ENCODE results near the gene CLEC11A. TPM values are rescaled to one million over a fixed set of nuclear protein-coding genes. Genes with fewer than 3 reads are reported as not detected.

CLEC11A gene
- total RNA-seq, 1 experiment from 2014 or later: not detected

DNA sequence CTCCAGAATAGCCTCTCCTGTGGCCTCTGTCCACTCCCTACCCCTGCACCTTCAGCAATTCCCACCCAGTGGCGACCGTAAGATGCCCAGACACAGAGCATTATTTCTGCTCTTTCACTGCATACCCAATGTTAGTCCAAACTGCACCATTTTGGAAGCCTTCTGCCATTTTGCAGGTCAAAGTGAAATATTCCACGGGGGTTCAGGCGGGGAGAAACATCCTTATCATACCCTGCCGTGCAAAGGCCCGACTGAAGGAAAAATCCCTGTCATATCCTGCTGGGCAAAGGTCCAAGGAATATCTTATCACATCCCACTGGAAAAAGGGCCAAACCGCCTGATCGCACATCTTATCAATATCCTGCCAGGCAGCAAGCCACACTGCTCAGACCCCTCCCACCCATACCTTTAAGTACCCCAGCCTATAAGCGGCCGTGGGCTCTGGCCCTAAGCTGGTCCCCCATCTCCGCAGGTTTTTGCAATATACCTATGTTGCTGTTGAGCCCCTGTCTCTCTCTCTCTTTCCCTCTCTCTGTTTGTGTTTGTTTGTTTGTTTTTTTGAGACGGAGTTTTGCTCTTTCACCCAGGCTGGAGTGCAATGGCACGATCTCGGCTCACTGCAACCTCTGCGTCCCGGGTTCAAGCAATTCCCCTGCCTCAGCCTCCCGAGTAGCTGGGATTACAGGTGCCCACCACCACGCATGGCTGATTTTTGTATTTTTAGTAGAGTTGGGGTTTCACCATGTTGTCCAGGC, 18.2 kb downstream of the CLEC11A start:
- ChIA-PET POLR2A (no interaction called here), CTCF (no interaction called here)
- no peaks in the 10 kb centered on the region for H3K4me1 ChIP-seq (ENCODE audit: control insufficient read depth, insufficient read depth, low read length)
- ATAC-seq: no peak
- H3K9me3 ChIP-seq (ENCODE audit: control insufficient read depth, insufficient read depth, low read depth, low read length): no peaks in the 10 kb centered on the region
- H3K27me3 ChIP-seq (ENCODE audit: control insufficient read depth, insufficient read depth, low read length): peaks cover 2% of the 10 kb centered on the region; the same call in 1 of the 2 replicates
- BruUV-seq (replicated peaks): no TSS peak
- no peak overlapping the region for H3K27ac ChIP-seq (ENCODE audit: low read length)
- no peak overlapping the region for H3K4me3 ChIP-seq (ENCODE audit: low read depth in 2 of 2, low read length in 2 of 2)
- in situ Hi-C loops (cut with HindIII; ENCODE audit: low pct_unique_long_range_greater_than_20kb, low sequenced_read_pairs): no loop called here
- no peaks in the 10 kb centered on the region for H3K36me3 ChIP-seq (ENCODE audit: control insufficient read depth, insufficient read depth, low read length)
- DNase-seq (ENCODE audit: low read depth, low spot score): no peak
- TF ChIP-seq, protein P1, sequence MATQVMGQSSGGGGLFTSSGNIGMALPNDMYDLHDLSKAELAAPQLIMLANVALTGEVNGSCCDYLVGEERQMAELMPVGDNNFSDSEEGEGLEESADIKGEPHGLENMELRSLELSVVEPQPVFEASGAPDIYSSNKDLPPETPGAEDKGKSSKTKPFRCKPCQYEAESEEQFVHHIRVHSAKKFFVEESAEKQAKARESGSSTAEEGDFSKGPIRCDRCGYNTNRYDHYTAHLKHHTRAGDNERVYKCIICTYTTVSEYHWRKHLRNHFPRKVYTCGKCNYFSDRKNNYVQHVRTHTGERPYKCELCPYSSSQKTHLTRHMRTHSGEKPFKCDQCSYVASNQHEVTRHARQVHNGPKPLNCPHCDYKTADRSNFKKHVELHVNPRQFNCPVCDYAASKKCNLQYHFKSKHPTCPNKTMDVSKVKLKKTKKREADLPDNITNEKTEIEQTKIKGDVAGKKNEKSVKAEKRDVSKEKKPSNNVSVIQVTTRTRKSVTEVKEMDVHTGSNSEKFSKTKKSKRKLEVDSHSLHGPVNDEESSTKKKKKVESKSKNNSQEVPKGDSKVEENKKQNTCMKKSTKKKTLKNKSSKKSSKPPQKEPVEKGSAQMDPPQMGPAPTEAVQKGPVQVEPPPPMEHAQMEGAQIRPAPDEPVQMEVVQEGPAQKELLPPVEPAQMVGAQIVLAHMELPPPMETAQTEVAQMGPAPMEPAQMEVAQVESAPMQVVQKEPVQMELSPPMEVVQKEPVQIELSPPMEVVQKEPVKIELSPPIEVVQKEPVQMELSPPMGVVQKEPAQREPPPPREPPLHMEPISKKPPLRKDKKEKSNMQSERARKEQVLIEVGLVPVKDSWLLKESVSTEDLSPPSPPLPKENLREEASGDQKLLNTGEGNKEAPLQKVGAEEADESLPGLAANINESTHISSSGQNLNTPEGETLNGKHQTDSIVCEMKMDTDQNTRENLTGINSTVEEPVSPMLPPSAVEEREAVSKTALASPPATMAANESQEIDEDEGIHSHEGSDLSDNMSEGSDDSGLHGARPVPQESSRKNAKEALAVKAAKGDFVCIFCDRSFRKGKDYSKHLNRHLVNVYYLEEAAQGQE (IDR thresholded peaks at IDR 0.05; ENCODE audit: insufficient read depth in 1 of 2, low read depth in 2 of 2, low read length in 1 of 2): no peak
- TF ChIP-seq TCF7L2 (IDR thresholded peaks at IDR 0.05; ENCODE audit: low read depth, low read length): no peak
- TF ChIP-seq, protein P2, sequence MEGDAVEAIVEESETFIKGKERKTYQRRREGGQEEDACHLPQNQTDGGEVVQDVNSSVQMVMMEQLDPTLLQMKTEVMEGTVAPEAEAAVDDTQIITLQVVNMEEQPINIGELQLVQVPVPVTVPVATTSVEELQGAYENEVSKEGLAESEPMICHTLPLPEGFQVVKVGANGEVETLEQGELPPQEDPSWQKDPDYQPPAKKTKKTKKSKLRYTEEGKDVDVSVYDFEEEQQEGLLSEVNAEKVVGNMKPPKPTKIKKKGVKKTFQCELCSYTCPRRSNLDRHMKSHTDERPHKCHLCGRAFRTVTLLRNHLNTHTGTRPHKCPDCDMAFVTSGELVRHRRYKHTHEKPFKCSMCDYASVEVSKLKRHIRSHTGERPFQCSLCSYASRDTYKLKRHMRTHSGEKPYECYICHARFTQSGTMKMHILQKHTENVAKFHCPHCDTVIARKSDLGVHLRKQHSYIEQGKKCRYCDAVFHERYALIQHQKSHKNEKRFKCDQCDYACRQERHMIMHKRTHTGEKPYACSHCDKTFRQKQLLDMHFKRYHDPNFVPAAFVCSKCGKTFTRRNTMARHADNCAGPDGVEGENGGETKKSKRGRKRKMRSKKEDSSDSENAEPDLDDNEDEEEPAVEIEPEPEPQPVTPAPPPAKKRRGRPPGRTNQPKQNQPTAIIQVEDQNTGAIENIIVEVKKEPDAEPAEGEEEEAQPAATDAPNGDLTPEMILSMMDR (IDR thresholded peaks at IDR 0.05): no peak
- TF ChIP-seq SIN3A (IDR thresholded peaks at IDR 0.05; ENCODE audit: borderline replicate concordance, insufficient read depth, low read depth, low read length): no peak
- TF ChIP-seq POLR2AphosphoS5 (IDR thresholded peaks at IDR 0.05; ENCODE audit: low read depth, low read length): no peak
- intact Hi-C loops (cut with micrococcal nuclease; ENCODE audit: unreplicated experiment): no loop called here

DNA sequence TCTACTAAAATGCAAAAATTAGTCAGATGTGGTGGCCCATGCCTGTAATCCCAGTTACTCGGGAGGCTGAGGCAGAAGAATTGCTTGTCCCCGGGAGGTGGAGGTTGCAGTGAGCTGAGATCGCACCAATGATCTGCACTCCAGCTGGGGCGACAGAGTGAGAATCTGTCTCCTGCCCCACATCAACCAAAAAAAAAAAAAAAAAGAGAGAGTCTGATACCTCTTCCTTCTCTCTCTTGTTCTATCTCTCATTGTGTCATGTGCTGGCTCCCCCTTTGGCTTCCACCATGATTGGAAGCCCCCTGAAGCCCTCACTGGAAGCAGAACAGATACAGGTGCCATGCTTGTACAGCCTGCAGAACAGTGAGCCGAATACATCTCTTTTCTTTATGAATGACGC, 20.4 kb downstream of the CLEC11A start:
- TF ChIP-seq POLR2AphosphoS5 (IDR thresholded peaks at IDR 0.05; ENCODE audit: low read depth, low read length) (no peak), TCF7L2 (IDR thresholded peaks at IDR 0.05; ENCODE audit: low read depth, low read length) (no peak), SIN3A (IDR thresholded peaks at IDR 0.05; ENCODE audit: borderline replicate concordance, insufficient read depth, low read depth, low read length) (no peak)
- TF ChIP-seq, protein P1 (IDR thresholded peaks at IDR 0.05; ENCODE audit: insufficient read depth in 1 of 2, low read depth in 2 of 2, low read length in 1 of 2): no peak
- TF ChIP-seq, protein P2 (IDR thresholded peaks at IDR 0.05): no peak
- Histone ChIP-seq H3K9me3 (ENCODE audit: control insufficient read depth, insufficient read depth, low read depth, low read length) (no peaks in the 10 kb centered on the region), H3K4me1 (ENCODE audit: control insufficient read depth, insufficient read depth, low read length) (no peaks in the 10 kb centered on the region), H3K27me3 (ENCODE audit: control insufficient read depth, insufficient read depth, low read length) (peaks cover 2% of the 10 kb centered on the region; the same call in 1 of the 2 replicates), H3K4me3 (ENCODE audit: low read depth in 2 of 2, low read length in 2 of 2) (no peak overlapping the region), H3K36me3 (ENCODE audit: control insufficient read depth, insufficient read depth, low read length) (no peaks in the 10 kb centered on the region), H3K27ac (ENCODE audit: low read length) (no peak overlapping the region)
- ChIA-PET POLR2A (no interaction called here), CTCF (no interaction called here)
- no TSS peak for BruUV-seq (replicated peaks)
- in situ Hi-C loops (cut with HindIII; ENCODE audit: low pct_unique_long_range_greater_than_20kb, low sequenced_read_pairs): no loop called here
- intact Hi-C loops (cut with micrococcal nuclease; ENCODE audit: unreplicated experiment): no loop called here
- DNase-seq (ENCODE audit: low read depth, low spot score) (no peak), ATAC-seq (no peak)

Data from Panc1 (cell line).